GM12878 (cell line): ENCODE results near the gene ATAD2B. TPM values are rescaled to one million over a fixed set of nuclear protein-coding genes. Genes with fewer than 3 reads are reported as not detected.
"Not testable (repeated sequence)": the region's sequence is repeated elsewhere in the genome, so short reads cannot be mapped to it uniquely, and the experiment has no call there.

Experiments used
- ATAC-seq: fragments of 200-7000 bp; cut with Tn5 transposase; 3 replicates; pipeline ENCODE4 v1.9.1; 2020; ENCODE audit warnings: mild to moderate bottlenecking, moderate library complexity
- BruUV-seq: library from RNA; stranded (reverse); fragments of 400-500 nt; replicated peaks from 2 replicates; lab custom pipeline; 2021; lab: Mats Ljungman, UMichigan
- CTCF ChIA-PET: fragments of 300-600 bp; sonication (Branson Sonifier 250); formaldehyde crosslinking; extraction: SDS; loops from one replicate; lab custom pipeline; 2021; ENCODE audit warnings: inconsistent platforms; lab: Yijun Ruan, JAX
- POLR2A ChIA-PET: fragments of 350-600 bp; formaldehyde crosslinking; extraction: SDS; loops from one replicate; lab custom pipeline; 2021; ENCODE audit warnings: inconsistent platforms; lab: Charles Lee
- RAD21 ChIA-PET: fragments of 300-600 bp; sonication (Branson Sonifier 250); formaldehyde crosslinking; loops from one replicate; lab custom pipeline; 2023; ENCODE audit warnings: antibody characterized with exemption; ENCODE audit not compliant: unreplicated experiment; lab: Charles Lee
- SMC1A ChIA-PET: fragments of 300-600 bp; sonication (Branson Sonifier 250); formaldehyde crosslinking; loops from one replicate; lab custom pipeline; 2023; ENCODE audit not compliant: unreplicated experiment, uncharacterized antibody; lab: Charles Lee
- DNase-seq: peaks from one replicate; pipeline ENCODE4 v3.0.0-alpha.2; 2011; ENCODE audit warnings: low read depth, low spot score
- FAIRE-seq: peaks from 3 replicates; lab custom pipeline; 2011; peaks lifted over from hg19 to GRCh38; lab: Jason Lieb, UNC
- H2AFZ ChIP-seq: 2 replicates; pipeline ENCODE4 v1.6.0; 2011; ENCODE audit warnings: low read depth, low read length, control low read depth; ENCODE audit not compliant: control insufficient read depth
- H3K27ac ChIP-seq: 2 replicates; pipeline ENCODE4 v1.5.1; 2011; ENCODE audit warnings: control low read depth; ENCODE audit not compliant: control insufficient read depth, insufficient read depth
- H3K27me3 ChIP-seq, 2 experiments: replicated peaks in 1 of 2; 2 replicates each; pipeline versions ENCODE4 v1.6.0 to v1.6.1; 2011; ENCODE audit warnings: low read length in 1 of 2; ENCODE audit not compliant: control insufficient read depth in 2 of 2, insufficient read depth in 2 of 2
- H3K36me3 ChIP-seq, 2 experiments: 2 replicates each; pipeline ENCODE4 v1.5.1; 2011; ENCODE audit warnings: low read length in 1 of 2; ENCODE audit not compliant: control insufficient read depth in 2 of 2, insufficient read depth in 2 of 2
- H3K4me1 ChIP-seq: 2 replicates; pipeline ENCODE4 v1.6.1; 2011; ENCODE audit warnings: mild to moderate bottlenecking, low read length, moderate library complexity, mixed read lengths; ENCODE audit not compliant: control insufficient read depth, insufficient read depth
- H3K4me2 ChIP-seq: 2 replicates; pipeline ENCODE4 v1.6.0; 2011; ENCODE audit warnings: control low read depth; ENCODE audit not compliant: control insufficient read depth, insufficient read depth
- H3K4me3 ChIP-seq: fragments of 200-600 bp; sonication (generic); 2 replicates; pipeline ENCODE4 v1.5.1; 2016
- H3K79me2 ChIP-seq: 2 replicates; pipeline ENCODE4 v1.6.0; 2011; ENCODE audit warnings: low read length; ENCODE audit not compliant: control insufficient read depth, insufficient read depth
- H3K9ac ChIP-seq: 2 replicates; pipeline ENCODE4 v1.8.0; 2011; ENCODE audit warnings: low read length, control low read depth, mixed read lengths; ENCODE audit not compliant: control insufficient read depth, insufficient read depth
- H3K9me3 ChIP-seq: replicated peaks from 3 replicates; pipeline ENCODE4 v1.5.1; 2011; ENCODE audit warnings: mild to moderate bottlenecking, low read length; ENCODE audit not compliant: control insufficient read depth, insufficient read depth
- H4K20me1 ChIP-seq: 2 replicates; pipeline ENCODE4 v1.6.0; 2011; ENCODE audit not compliant: control insufficient read depth, insufficient read depth
- CEBPB ChIP-seq, 2 experiments: fragments of 150-350 bp in 1 of 2; IDR thresholded peaks; 2 replicates each; pipeline ENCODE4 v1.6.1; 2012 to 2014; ENCODE audit warnings: low read depth in 2 of 2, low read length in 2 of 2, borderline replicate concordance in 1 of 2, inconsistent platforms in 1 of 2
- ETV6 ChIP-seq, 2 experiments: fragments of 450-650 bp in 1 of 2; IDR thresholded peaks in 1 of 2; conservative IDR thresholded peaks in 1 of 2; 2 replicates each; pipeline ENCODE4 v1.6.1; 2014; ENCODE audit warnings: antibody characterized with exemption in 1 of 2, borderline replicate concordance in 1 of 2, low read depth in 1 of 2, mild to moderate bottlenecking in 1 of 2, moderate library complexity in 1 of 2
- FOXK2 ChIP-seq: fragments of 450-650 bp; IDR thresholded peaks from 2 replicates; pipeline ENCODE4 v1.6.1; 2017; ENCODE audit warnings: mild to moderate bottlenecking, moderate library complexity
- TARDBP ChIP-seq: IDR thresholded peaks from 2 replicates; pipeline ENCODE4 v1.6.1; 2016; ENCODE audit warnings: borderline replicate concordance
- TCF12 ChIP-seq: IDR thresholded peaks from 2 replicates; pipeline ENCODE4 v1.6.1; 2011; ENCODE audit warnings: low read depth, mild to moderate bottlenecking, low read length
- WGBS: methylation state at CpG from one replicate; pipeline ENCODE4 v1.1.6; 2016; ENCODE audit warnings: low lambda C conversion rate; ENCODE audit not compliant: insufficient replicate concordance, insufficient coverage; ENCODE audit errors: missing lambda C conversion rate; 5-methylcytosine and 5-hydroxymethylcytosine counted together
- in situ Hi-C: fragments of 300-500 bp; cut with MboI; formaldehyde crosslinking; loops from 9 replicates; pipeline ENCODE4 v1.14.3; 2018; ENCODE audit warnings: mixed read lengths
- intact Hi-C: fragments of 100-400 bp; cut with micrococcal nuclease; formaldehyde crosslinking; loops from one replicate; pipeline ENCODE4 v1.14.2; 2022; ENCODE audit not compliant: unreplicated experiment
- polyA plus RNA-seq, 11 experiments: library from polyadenylated mRNA; depleted of rRNA in 4 of 11; unstranded in 6 of 11; stranded (reverse) in 5 of 11; fragments of >200 nt; fragmentation: Nextera tagmentation in 4 of 11; fragmentation: Illumina TruSeq in 1 of 11; extraction: Ambion mirVana in 4 of 11; extraction: Trizol in 1 of 11; gene quantifications; 1 replicate in 1 of 11; 2 replicates in 10 of 11; pipeline versions ENCODE4 v1.2.1 to v1.2.3, GENCODE V29; 2011 to 2016; ENCODE audit warnings: inconsistent platforms in 2 of 11, missing spikeins in 2 of 11, low read depth in 1 of 11
- total RNA-seq, 4 experiments: library from RNA; depleted of rRNA in 3 of 4; stranded (reverse); fragments of >200 nt in 3 of 4; fragmentation: Illumina TruSeq in 1 of 4; extraction: Trizol in 1 of 4; gene quantifications; 2 replicates each; pipeline versions ENCODE4 v1.2.1 to v1.2.3, GENCODE V29; 2013 to 2021
- TF ChIP-seq, protein P1 (sequence below): fragments of 450-650 bp; conservative IDR thresholded peaks from 2 replicates; pipeline ENCODE4 v1.6.1; 2017; ENCODE audit warnings: mild to moderate bottlenecking, moderate library complexity

The ATAD2B gene
- total and polyA plus RNA-seq, 10 of the 15 experiments (the other 5 are each of a cell fraction or from before 2014, with no cell fraction given) = 3.6 to 29.9 (median 16.8) TPM

DNA sequence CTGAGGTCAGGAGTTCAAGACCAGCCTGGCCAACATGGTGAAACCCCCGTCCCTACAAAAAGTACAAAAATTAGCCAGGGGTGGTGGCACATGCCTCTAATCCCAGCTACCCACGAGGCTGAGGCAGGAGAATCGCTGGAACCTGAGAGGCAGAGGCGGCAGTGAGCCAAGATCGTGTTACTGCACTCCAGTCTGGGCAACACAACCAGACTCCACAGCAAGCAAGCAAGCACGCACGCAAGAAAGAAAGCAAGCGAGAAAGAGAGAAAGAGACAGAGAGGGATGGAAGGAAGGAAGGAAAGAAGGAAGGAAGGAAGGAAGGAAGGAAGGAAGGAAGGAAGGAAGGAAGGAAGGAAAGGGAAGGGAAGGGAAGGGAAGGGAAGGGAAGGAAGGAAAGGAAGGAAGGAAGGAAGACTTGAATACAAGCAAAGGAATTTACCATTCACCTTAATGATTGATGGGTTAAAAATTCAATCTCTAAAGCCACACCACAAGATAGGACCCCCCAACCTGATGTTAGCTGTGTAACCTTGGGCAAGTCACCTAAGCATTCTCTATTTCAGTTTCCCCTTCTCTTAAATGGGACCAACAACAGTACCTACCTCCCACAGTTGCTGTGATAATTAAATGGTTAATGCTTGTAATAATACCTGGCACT lies 181.7 kb downstream of the ATAD2B start:
- Histone ChIP-seq H4K20me1 (no peaks in the 10 kb centered on the region), H3K79me2 (no peaks in the 10 kb centered on the region), H3K36me3 (peaks cover 0 to 2% of the 10 kb centered on the region in 2 experiments; a peak in 1 of 4 replicates), H3K27ac (no peak overlapping the region), H3K27me3 (no peaks in the 10 kb centered on the region), H3K4me3 (no peak overlapping the region), H3K4me1 (no peaks in the 10 kb centered on the region), H3K4me2 (no peak overlapping the region), H3K9ac (no peak overlapping the region), H2AFZ (no peak overlapping the region), H3K9me3 (no peaks in the 10 kb centered on the region)
- RAD21 ChIA-PET = no interaction called here
- DNase-seq (no peak), FAIRE-seq (no peak), ATAC-seq (peak; percentile 24)
- CTCF ChIA-PET = interaction anchor here (0.9 kb wide), 1 partner anchor 14 kb away, joined by 3 read pairs; no protein-coding TSS in a partner anchor
- no TSS peak for BruUV-seq
- intact Hi-C loops (no loop called here), in situ Hi-C loops (no loop called here)
- 96% methylated on average over 8 of the region's 8 CpGs for WGBS
- POLR2A ChIA-PET = no interaction called here
- no peak for TF ChIP-seq TCF12
- TF ChIP-seq, protein P1, sequence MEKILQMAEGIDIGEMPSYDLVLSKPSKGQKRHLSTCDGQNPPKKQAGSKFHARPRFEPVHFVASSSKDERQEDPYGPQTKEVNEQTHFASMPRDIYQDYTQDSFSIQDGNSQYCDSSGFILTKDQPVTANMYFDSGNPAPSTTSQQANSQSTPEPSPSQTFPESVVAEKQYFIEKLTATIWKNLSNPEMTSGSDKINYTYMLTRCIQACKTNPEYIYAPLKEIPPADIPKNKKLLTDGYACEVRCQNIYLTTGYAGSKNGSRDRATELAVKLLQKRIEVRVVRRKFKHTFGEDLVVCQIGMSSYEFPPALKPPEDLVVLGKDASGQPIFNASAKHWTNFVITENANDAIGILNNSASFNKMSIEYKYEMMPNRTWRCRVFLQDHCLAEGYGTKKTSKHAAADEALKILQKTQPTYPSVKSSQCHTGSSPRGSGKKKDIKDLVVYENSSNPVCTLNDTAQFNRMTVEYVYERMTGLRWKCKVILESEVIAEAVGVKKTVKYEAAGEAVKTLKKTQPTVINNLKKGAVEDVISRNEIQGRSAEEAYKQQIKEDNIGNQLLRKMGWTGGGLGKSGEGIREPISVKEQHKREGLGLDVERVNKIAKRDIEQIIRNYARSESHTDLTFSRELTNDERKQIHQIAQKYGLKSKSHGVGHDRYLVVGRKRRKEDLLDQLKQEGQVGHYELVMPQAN = no peak
- no peak for TF ChIP-seq CEBPB (IDR thresholded peaks at IDR 0.05; ENCODE audit: borderline replicate concordance in 1 of 2, low read depth in 2 of 2, low read length in 2 of 2)
- no peak for TF ChIP-seq FOXK2
- TF ChIP-seq TARDBP = no peak
- TF ChIP-seq ETV6 (conservative IDR thresholded peaks at IDR 0.05 in 1 of 2, IDR thresholded peaks at IDR 0.05 in 1 of 2; ENCODE audit: borderline replicate concordance in 1 of 2, low read depth in 1 of 2) = peak in 1 of 2 experiments; percentile 66; a peak in 1 of 4 replicates
- SMC1A ChIA-PET = no interaction called here

DNA sequence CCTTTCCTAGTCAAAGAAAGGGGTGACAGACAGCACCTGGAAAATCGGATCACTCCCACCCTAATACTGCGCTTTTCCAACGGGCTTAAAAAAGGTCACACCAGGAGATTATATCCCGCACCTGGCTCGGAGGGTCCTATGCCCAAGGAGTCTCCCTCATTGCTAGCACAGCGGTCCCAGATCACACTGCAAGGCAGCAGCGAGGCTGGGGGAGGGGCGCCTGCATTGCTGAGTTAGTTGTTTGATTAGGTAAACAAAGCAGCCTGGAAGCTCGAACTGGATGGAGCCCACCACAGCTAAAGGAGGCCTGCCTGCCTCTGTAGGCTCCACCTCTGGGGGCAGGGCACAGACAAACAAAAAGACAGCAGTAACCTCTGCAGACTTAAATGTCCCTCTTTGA lies 190.1 kb downstream of the ATAD2B start:
- H3K27ac ChIP-seq, H2AFZ ChIP-seq, BruUV-seq, H3K4me1 ChIP-seq, RAD21 ChIA-PET, CTCF ChIA-PET, H3K9me3 ChIP-seq, POLR2A ChIA-PET, H4K20me1 ChIP-seq, H3K36me3 ChIP-seq, in situ Hi-C loops, H3K79me2 ChIP-seq, intact Hi-C loops, ATAC-seq, FAIRE-seq, H3K9ac ChIP-seq, H3K27me3 ChIP-seq, DNase-seq, H3K4me3 ChIP-seq, H3K4me2 ChIP-seq: not testable (repeated sequence)
- 96% methylated on average over 9 of the region's 9 CpGs for WGBS
- SMC1A ChIA-PET = interaction anchor here (0.7 kb wide), 1 partner anchor 454 kb away, joined by 3 read pairs; no protein-coding TSS in a partner anchor
